Astrocyte (in vitro differentiated cells and primary cell): ENCODE measurements around the gene VCL. TPM values are rescaled to one million over a fixed set of nuclear protein-coding genes. Genes with fewer than 3 reads are reported as not detected.

ENCODE experiments used
- DNase-seq: peaks from one replicate; pipeline ENCODE4 v3.0.0-alpha.2; 2010; ENCODE audit warnings: low read depth
- FAIRE-seq: peaks from 2 replicates; lab custom pipeline; 2011; peaks lifted over from hg19 to GRCh38; lab: Jason Lieb, UNC
- H2AFZ ChIP-seq: 2 replicates; pipeline ENCODE4 v1.6.0; 2012; ENCODE audit warnings: low read depth, low read length, inconsistent platforms
- H3K27ac ChIP-seq: 2 replicates; pipeline ENCODE4 v1.5.1; 2011; ENCODE audit warnings: low read depth, low read length, inconsistent platforms
- H3K27me3 ChIP-seq: 2 replicates; pipeline ENCODE4 v1.6.0; 2011; ENCODE audit warnings: low read length, inconsistent platforms; ENCODE audit not compliant: insufficient read depth
- H3K36me3 ChIP-seq: 2 replicates; pipeline ENCODE4 v1.5.1; 2011; ENCODE audit warnings: low read length, inconsistent platforms; ENCODE audit not compliant: insufficient read depth
- H3K4me1 ChIP-seq: 2 replicates; pipeline ENCODE4 v1.5.1; 2011; ENCODE audit warnings: low read length, inconsistent platforms; ENCODE audit not compliant: insufficient read depth
- H3K4me2 ChIP-seq: 2 replicates; pipeline ENCODE4 v1.6.0; 2012; ENCODE audit warnings: low read length, inconsistent platforms
- H3K4me3 ChIP-seq: 2 replicates; pipeline ENCODE4 v1.5.1; 2011; ENCODE audit warnings: low read depth, mild to moderate bottlenecking, low read length, inconsistent platforms; ENCODE audit not compliant: insufficient read depth
- H3K79me2 ChIP-seq: 2 replicates; pipeline ENCODE4 v1.6.0; 2012; ENCODE audit warnings: mild to moderate bottlenecking, low read length, inconsistent platforms; ENCODE audit not compliant: insufficient read depth
- H3K9ac ChIP-seq: 2 replicates; pipeline ENCODE4 v1.6.0; 2012; ENCODE audit warnings: mild to moderate bottlenecking, low read length, inconsistent platforms
- H3K9me3 ChIP-seq: 2 replicates; pipeline ENCODE4 v1.5.1; 2012; ENCODE audit warnings: low read depth, mild to moderate bottlenecking, low read length, inconsistent platforms; ENCODE audit not compliant: insufficient read depth
- H4K20me1 ChIP-seq: 2 replicates; pipeline ENCODE4 v1.6.0; 2012; ENCODE audit warnings: low read length, inconsistent platforms; ENCODE audit not compliant: insufficient read depth
- H3K27ac Mint-ChIP-seq: one replicate; pipeline ENCODE4 v1.8.0; 2021; ENCODE audit warnings: mild to moderate bottlenecking, mixed read lengths; ENCODE audit not compliant: unreplicated experiment
- H3K27me3 Mint-ChIP-seq: one replicate; pipeline ENCODE4 v1.8.0; 2021; ENCODE audit warnings: low read depth, mixed read lengths; ENCODE audit not compliant: unreplicated experiment
- H3K36me3 Mint-ChIP-seq: one replicate; pipeline ENCODE4 v1.8.0; 2021; ENCODE audit warnings: low read depth, mixed read lengths; ENCODE audit not compliant: unreplicated experiment
- H3K4me1 Mint-ChIP-seq: one replicate; pipeline ENCODE4 v1.8.0; 2021; ENCODE audit warnings: low read depth, mixed read lengths; ENCODE audit not compliant: unreplicated experiment
- H3K4me3 Mint-ChIP-seq: one replicate; pipeline ENCODE4 v1.8.0; 2021; ENCODE audit warnings: mild to moderate bottlenecking, moderate library complexity, mixed read lengths; ENCODE audit not compliant: unreplicated experiment
- H3K9me3 Mint-ChIP-seq: one replicate; pipeline ENCODE4 v1.8.0; 2021; ENCODE audit warnings: mild to moderate bottlenecking, mixed read lengths; ENCODE audit not compliant: unreplicated experiment
- EZH2 ChIP-seq: IDR thresholded peaks from 2 replicates; pipeline ENCODE4 v1.6.1; 2012; ENCODE audit warnings: mild to moderate bottlenecking, low read length, inconsistent platforms; ENCODE audit not compliant: insufficient read depth
- total RNA-seq: library from RNA; stranded (reverse); gene quantifications from 2 replicates; pipeline ENCODE4 v1.2.1, GENCODE V29; 2021
- TF ChIP-seq, protein P1 (sequence below): IDR thresholded peaks from 2 replicates; pipeline ENCODE4 v1.5.1; 2011; ENCODE audit warnings: low read depth, mild to moderate bottlenecking, inconsistent platforms, low read length, moderate library complexity; ENCODE audit not compliant: insufficient read depth

VCL gene
- total RNA-seq, 1 donor from 2014 or later = 474 TPM

DNA sequence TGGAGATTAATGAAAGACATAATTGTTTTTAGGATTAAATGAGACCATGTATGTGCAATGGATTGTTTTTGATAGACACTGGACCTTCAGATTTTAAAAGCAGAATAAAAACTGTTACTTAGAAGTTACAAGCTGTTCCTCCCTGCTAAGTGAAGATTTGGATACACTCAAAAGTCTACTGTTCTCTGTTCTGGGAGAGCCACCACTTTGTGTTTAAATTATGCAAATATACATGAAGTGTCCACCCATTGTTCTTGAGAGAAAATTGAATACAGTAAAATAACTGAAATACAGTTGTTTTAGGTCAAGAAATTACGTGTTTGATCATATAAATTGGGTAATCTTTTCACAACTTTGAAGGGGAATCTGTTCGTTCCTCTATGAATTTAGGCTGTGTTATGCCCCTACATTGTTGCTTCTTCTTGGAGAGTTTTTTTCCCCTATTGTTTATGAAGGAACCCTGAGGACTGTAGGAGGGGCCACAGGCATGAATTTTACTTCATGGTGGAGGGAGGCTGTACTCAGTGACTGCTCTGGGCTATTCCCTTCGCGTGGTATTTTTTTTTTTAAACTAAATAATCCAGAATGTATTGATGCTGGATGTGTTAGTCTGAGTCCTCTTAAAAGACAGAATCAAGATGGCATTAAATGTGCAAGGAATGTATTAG, 18.6 kb upstream of the VCL start:
- Histone ChIP-seq H3K36me3 (no peaks in the 10 kb centered on the region), H3K4me1 (no peaks in the 10 kb centered on the region), H3K4me2 (no peak overlapping the region), H2AFZ (no peak overlapping the region), H3K27ac (no peak overlapping the region), H4K20me1 (no peaks in the 10 kb centered on the region), H3K79me2 (no peaks in the 10 kb centered on the region), H3K4me3 (no peak overlapping the region), H3K9me3 (no peaks in the 10 kb centered on the region), H3K27me3 (no peaks in the 10 kb centered on the region), H3K9ac (no peak overlapping the region)
- Mint-ChIP-seq H3K9me3 (no peaks in the 10 kb centered on the region), H3K27ac (no peak overlapping the region), H3K27me3 (no peaks in the 10 kb centered on the region), H3K36me3 (no peaks in the 10 kb centered on the region), H3K4me3 (no peak overlapping the region), H3K4me1 (peaks cover 9% of the 10 kb centered on the region)
- no peak for DNase-seq
- TF ChIP-seq EZH2 = no peak
- TF ChIP-seq, protein P1, sequence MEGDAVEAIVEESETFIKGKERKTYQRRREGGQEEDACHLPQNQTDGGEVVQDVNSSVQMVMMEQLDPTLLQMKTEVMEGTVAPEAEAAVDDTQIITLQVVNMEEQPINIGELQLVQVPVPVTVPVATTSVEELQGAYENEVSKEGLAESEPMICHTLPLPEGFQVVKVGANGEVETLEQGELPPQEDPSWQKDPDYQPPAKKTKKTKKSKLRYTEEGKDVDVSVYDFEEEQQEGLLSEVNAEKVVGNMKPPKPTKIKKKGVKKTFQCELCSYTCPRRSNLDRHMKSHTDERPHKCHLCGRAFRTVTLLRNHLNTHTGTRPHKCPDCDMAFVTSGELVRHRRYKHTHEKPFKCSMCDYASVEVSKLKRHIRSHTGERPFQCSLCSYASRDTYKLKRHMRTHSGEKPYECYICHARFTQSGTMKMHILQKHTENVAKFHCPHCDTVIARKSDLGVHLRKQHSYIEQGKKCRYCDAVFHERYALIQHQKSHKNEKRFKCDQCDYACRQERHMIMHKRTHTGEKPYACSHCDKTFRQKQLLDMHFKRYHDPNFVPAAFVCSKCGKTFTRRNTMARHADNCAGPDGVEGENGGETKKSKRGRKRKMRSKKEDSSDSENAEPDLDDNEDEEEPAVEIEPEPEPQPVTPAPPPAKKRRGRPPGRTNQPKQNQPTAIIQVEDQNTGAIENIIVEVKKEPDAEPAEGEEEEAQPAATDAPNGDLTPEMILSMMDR = no peak
- no peak for FAIRE-seq

DNA sequence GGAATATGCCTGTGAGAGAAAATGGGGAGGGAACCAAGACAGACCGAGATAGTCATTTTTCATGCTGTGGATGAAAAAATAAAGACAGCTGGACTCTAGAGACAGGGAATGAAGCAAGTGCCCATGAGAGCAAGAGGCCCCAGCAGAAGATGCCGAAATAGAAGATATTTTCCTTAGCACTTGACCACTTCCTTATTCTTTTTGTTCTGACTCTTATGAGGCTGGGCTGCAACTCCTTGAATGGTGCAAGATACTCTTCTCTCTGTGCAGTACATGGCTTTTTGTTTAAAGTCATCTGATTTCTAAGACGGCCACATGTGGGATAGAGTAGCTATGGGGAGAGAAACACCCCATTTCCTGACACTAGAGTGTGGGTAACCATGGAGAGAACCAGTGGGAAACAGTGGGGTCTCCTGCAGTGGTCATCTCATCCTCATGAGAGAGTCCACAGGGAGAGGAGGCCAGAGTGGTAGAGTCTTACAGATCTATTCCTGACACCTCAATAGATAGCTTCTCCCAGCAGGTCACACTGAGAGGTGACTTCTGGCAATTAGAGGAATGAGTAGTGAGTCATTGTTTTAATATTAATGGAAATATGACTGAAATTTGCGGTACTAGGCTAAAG, 18.0 kb upstream of the VCL start:
- Histone ChIP-seq H3K79me2 (no peaks in the 10 kb centered on the region), H2AFZ (no peak overlapping the region), H3K27ac (no peak overlapping the region), H3K36me3 (no peaks in the 10 kb centered on the region), H3K9me3 (no peaks in the 10 kb centered on the region), H3K4me1 (no peaks in the 10 kb centered on the region), H3K9ac (no peak overlapping the region), H4K20me1 (no peaks in the 10 kb centered on the region), H3K4me3 (no peak overlapping the region), H3K27me3 (no peaks in the 10 kb centered on the region), H3K4me2 (no peak overlapping the region)
- TF ChIP-seq, protein P1 = no peak
- TF ChIP-seq EZH2 = no peak
- Mint-ChIP-seq H3K4me1 (peaks cover 7% of the 10 kb centered on the region), H3K27ac (no peak overlapping the region), H3K9me3 (no peaks in the 10 kb centered on the region), H3K4me3 (no peak overlapping the region), H3K27me3 (no peaks in the 10 kb centered on the region), H3K36me3 (no peaks in the 10 kb centered on the region)
- DNase-seq (no peak), FAIRE-seq (no peak)

DNA sequence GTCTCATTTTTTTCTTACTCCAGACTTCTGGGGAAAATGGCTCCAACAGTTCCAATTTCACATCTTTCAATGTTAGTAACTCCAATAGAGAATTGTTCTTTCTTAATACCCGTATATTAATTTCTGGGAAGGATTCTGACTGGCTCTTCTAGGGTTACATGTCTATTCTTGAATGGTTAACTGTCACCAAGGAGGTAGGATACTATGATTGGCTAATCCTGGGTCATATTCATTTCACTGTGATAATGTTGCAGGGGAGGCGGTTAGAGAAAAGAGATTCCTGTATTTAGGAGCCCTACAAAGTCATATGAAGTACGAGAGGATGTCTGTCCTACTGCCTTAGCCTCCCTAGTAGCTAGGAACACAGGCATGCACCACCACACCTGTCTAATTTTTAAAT, 16.1 kb upstream of the VCL start:
- no peak overlapping the region for H3K9ac ChIP-seq
- H3K4me3 ChIP-seq = no peak overlapping the region
- peaks cover 7% of the 10 kb centered on the region for H3K4me1 Mint-ChIP-seq
- no peaks in the 10 kb centered on the region for H3K36me3 Mint-ChIP-seq
- H3K9me3 ChIP-seq = no peaks in the 10 kb centered on the region
- no peaks in the 10 kb centered on the region for H3K79me2 ChIP-seq
- no peaks in the 10 kb centered on the region for H3K27me3 ChIP-seq
- no peaks in the 10 kb centered on the region for H4K20me1 ChIP-seq
- H3K4me1 ChIP-seq = no peaks in the 10 kb centered on the region
- no peak overlapping the region for H3K27ac Mint-ChIP-seq
- no peak overlapping the region for H2AFZ ChIP-seq
- no peak overlapping the region for H3K27ac ChIP-seq
- no peak for TF ChIP-seq EZH2
- TF ChIP-seq, protein P1 = no peak
- H3K36me3 ChIP-seq = no peaks in the 10 kb centered on the region
- no peak overlapping the region for H3K4me2 ChIP-seq
- H3K4me3 Mint-ChIP-seq = no peak overlapping the region
- no peak for DNase-seq
- no peaks in the 10 kb centered on the region for H3K9me3 Mint-ChIP-seq
- no peak for FAIRE-seq
- H3K27me3 Mint-ChIP-seq = no peaks in the 10 kb centered on the region
